Ascending aorta (tissue), 2 donors: ENCODE measurements around the gene RAP1GAP2. TPM values are rescaled to one million over a fixed set of nuclear protein-coding genes. Genes with fewer than 3 reads are reported as not detected.

Experiments used
- DNase-seq, 2 donors: peaks; one replicate each; pipeline ENCODE4 v3.0.0-alpha.2; 2019; ENCODE audit warnings: low spot score in 2 of 2
- H3K27ac ChIP-seq, 2 donors: fragments of 200-600 bp; sonication (generic); one replicate each; pipeline ENCODE4 v1.5.1; 2016 to 2017; ENCODE audit warnings: mild to moderate bottlenecking in 1 of 2
- H3K27me3 ChIP-seq: fragments of 200-600 bp; sonication (generic); one replicate; pipeline ENCODE4 v1.5.1; 2017
- H3K36me3 ChIP-seq, 2 donors: fragments of 200-600 bp; sonication (generic); one replicate each; pipeline ENCODE4 v1.5.1; 2016
- H3K4me1 ChIP-seq, 2 donors: fragments of 200-600 bp; sonication (generic); one replicate each; pipeline ENCODE4 v1.5.1; 2016 to 2017; ENCODE audit warnings: mild to moderate bottlenecking in 1 of 2
- H3K4me3 ChIP-seq, 2 donors: fragments of 200-600 bp; sonication (generic); one replicate each; pipeline ENCODE4 v1.5.1; 2016 to 2017; ENCODE audit warnings: mild to moderate bottlenecking in 1 of 2
- H3K9me3 ChIP-seq, 2 donors: fragments of 200-600 bp; sonication (generic); one replicate each; pipeline ENCODE4 v1.5.1; 2016
- intact Hi-C: fragments of 100-400 bp; cut with DNase I; formaldehyde crosslinking; loops from one replicate; pipeline ENCODE4 v1.15.1; 2023
- total RNA-seq: library from RNA; depleted of rRNA; stranded (reverse); fragments of >200 nt; gene quantifications from one replicate; pipeline ENCODE4 v1.1.0, GENCODE V29; 2016
- TF ChIP-seq, protein P1 (sequence below), 3 experiments: fragments of 200-600 bp in 2 of 3; fragments of 450-650 bp in 1 of 3; sonication (generic) in 2 of 3; IDR thresholded peaks; one replicate each; pipeline ENCODE4 v1.5.1; 2016 to 2019; ENCODE audit warnings: antibody characterized with exemption in 3 of 3, mild to moderate bottlenecking in 1 of 3, moderate library complexity in 1 of 3

Gene RAP1GAP2
- total RNA-seq, 1 donor from 2014 or later: 1.6 TPM

GRCh38 chr17:2865228-2865627 is 69.0 kb downstream of the RAP1GAP2 start:
- Histone ChIP-seq H3K4me1 (no peaks in the 10 kb centered on the region), H3K36me3 (no peaks in the 10 kb centered on the region), H3K27ac (no peak overlapping the region), H3K4me3 (no peak overlapping the region), H3K27me3 (no peaks in the 10 kb centered on the region), H3K9me3 (no peaks in the 10 kb centered on the region)
- intact Hi-C loops: no loop called here
- DNase-seq: no peak
- TF ChIP-seq, protein P1, sequence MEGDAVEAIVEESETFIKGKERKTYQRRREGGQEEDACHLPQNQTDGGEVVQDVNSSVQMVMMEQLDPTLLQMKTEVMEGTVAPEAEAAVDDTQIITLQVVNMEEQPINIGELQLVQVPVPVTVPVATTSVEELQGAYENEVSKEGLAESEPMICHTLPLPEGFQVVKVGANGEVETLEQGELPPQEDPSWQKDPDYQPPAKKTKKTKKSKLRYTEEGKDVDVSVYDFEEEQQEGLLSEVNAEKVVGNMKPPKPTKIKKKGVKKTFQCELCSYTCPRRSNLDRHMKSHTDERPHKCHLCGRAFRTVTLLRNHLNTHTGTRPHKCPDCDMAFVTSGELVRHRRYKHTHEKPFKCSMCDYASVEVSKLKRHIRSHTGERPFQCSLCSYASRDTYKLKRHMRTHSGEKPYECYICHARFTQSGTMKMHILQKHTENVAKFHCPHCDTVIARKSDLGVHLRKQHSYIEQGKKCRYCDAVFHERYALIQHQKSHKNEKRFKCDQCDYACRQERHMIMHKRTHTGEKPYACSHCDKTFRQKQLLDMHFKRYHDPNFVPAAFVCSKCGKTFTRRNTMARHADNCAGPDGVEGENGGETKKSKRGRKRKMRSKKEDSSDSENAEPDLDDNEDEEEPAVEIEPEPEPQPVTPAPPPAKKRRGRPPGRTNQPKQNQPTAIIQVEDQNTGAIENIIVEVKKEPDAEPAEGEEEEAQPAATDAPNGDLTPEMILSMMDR (IDR thresholded peaks at IDR 0.05): no peak

GRCh38 chr17:2867441-2868424 is 71.5 kb downstream of the RAP1GAP2 start:
- H3K4me1 ChIP-seq: no peaks in the 10 kb centered on the region
- no peak for DNase-seq
- no peaks in the 10 kb centered on the region for H3K27me3 ChIP-seq
- no peak overlapping the region for H3K27ac ChIP-seq
- intact Hi-C loops: no loop called here
- TF ChIP-seq, protein P1 (IDR thresholded peaks at IDR 0.05): no peak
- H3K9me3 ChIP-seq: no peaks in the 10 kb centered on the region
- H3K4me3 ChIP-seq: peak overlapping the region in 1 of 2 donors; percentile 15
- no peaks in the 10 kb centered on the region for H3K36me3 ChIP-seq

GRCh38 chr17:2869604-2870003 is 73.4 kb downstream of the RAP1GAP2 start:
- intact Hi-C loops: no loop called here
- Histone ChIP-seq H3K4me3 (no peak overlapping the region), H3K9me3 (no peaks in the 10 kb centered on the region), H3K36me3 (no peaks in the 10 kb centered on the region), H3K4me1 (no peaks in the 10 kb centered on the region), H3K27me3 (no peaks in the 10 kb centered on the region), H3K27ac (no peak overlapping the region)
- no peak for DNase-seq
- TF ChIP-seq, protein P1 (IDR thresholded peaks at IDR 0.05): no peak

DNA sequence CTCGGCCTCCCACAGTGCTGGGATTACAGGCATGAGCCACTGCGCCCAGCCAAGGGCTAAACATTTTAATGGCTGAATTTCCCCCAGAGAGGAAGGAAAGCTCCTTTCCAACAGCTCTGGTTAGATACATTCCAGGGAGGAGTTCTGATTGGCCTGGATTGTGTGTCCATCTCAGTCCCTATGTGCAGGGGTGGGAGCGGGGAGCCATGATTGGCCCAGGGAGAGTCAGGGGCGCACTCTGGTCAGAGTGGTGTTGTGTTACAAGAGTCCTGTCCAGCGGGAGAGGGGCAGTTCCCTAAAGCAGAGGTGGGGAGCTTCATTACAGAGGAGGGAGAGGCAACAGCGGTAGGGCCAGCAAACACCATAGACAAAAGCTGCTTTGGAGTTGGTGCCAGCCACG is 75.0 kb downstream of the RAP1GAP2 start:
- Histone ChIP-seq H3K9me3 (no peaks in the 10 kb centered on the region), H3K27me3 (no peaks in the 10 kb centered on the region), H3K4me3 (no peak overlapping the region), H3K36me3 (no peaks in the 10 kb centered on the region), H3K4me1 (no peaks in the 10 kb centered on the region), H3K27ac (no peak overlapping the region)
- intact Hi-C loops: no loop called here
- TF ChIP-seq, protein P1 (IDR thresholded peaks at IDR 0.05): no peak
- DNase-seq: no peak

DNA sequence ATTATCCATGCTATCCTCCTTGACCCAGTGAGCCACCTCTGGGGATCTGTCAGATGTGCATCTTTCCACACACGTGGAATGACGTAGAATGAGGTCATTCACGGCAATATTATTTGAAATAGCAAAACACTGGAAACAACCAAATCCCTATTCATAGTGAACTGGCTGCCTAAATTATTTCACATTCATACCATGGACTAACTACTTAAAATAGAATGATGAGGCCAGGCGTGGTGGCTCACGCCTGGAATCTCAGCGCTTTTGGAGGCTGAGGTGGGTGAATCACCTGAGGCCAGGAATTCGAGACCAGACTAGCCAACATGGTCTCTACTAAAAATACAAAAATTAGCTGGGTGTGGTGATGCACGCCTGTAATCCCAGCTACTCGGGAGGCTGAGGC is 75.5 kb downstream of the RAP1GAP2 start:
- no peaks in the 10 kb centered on the region for H3K36me3 ChIP-seq
- no peaks in the 10 kb centered on the region for H3K4me1 ChIP-seq
- no peak for DNase-seq
- TF ChIP-seq, protein P1 (IDR thresholded peaks at IDR 0.05): no peak
- H3K9me3 ChIP-seq: no peaks in the 10 kb centered on the region
- no peak overlapping the region for H3K4me3 ChIP-seq
- H3K27me3 ChIP-seq: no peaks in the 10 kb centered on the region
- no peak overlapping the region for H3K27ac ChIP-seq
- intact Hi-C loops: no loop called here
